Measurements from ENCODE around the gene ABCB1.

DNA sequence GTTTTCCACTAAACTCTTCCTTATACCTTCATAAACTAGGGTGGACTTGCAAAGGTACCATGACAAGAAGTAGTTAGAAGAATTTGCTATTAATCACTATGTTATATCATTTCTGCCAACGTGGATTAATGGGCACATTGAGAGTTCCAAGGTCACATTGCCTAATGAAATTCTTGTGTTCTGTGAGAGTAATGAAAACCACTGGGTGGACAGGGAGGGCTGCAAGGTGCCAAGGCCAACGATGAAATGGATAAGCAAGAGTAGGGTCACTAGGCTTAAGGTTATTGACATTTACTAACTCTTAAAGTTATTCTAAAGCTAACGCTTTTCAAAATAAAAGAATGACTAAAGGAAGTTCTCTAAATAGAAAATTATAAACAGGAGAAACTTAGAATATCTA is 118.6 kb downstream of the ABCB1 start:
- TF ChIP-seq TAF1 (IDR thresholded peaks at IDR 0.05; ENCODE audit: low read depth) (no peak), FOXM1 (IDR thresholded peaks at IDR 0.05; ENCODE audit: borderline replicate concordance, low read depth) (no peak), EP300 (IDR thresholded peaks at IDR 0.05; ENCODE audit: borderline replicate concordance) (no peak), CEBPB (IDR thresholded peaks at IDR 0.05) (no peak), EGR1 (IDR thresholded peaks at IDR 0.05) (no peak), CREB1 (IDR thresholded peaks at IDR 0.05; ENCODE audit: low read depth) (no peak), NFIC (IDR thresholded peaks at IDR 0.05) (no peak)
- TF ChIP-seq, protein P1, sequence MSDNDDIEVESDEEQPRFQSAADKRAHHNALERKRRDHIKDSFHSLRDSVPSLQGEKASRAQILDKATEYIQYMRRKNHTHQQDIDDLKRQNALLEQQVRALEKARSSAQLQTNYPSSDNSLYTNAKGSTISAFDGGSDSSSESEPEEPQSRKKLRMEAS (IDR thresholded peaks at IDR 0.05): no peak

Measured in Ishikawa (cell line).